ENCODE measurements around the gene WDR33. TPM values are rescaled to one million over a fixed set of nuclear protein-coding genes. Genes with fewer than 3 reads are reported as not detected.

WDR33 gene
- polyA plus RNA-seq, 3 donors from 2014 or later, result 18.6 to 49.8 (median 22.6) TPM

DNA sequence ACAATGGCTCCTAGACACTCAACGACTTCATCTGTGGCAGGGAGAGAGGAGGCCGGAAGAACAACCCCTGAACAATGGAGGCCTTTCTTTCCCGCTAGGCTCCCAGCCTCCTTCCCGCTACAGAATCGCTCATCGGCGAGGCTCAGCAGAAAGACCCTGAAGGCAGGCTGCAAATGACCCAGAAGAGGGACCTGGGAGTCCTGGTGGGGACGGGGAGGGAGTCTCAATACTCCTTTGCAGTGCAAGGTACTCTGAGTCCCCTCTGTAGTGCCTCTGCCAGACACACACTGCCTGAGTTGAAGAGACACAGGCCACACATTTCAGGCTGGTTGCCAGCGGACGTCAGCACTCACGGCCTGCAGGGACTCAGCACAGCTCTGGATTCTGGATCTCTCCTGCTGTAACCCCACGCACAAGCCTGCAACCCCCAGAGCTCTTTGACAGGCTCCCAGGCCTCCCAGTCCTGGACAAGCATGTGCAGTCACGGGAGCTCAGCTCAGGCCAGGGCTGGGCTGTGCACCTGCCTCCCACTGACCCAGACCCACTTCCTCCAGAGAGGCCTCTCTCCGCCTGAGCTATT lies 158.9 kb downstream of the WDR33 start:
- H3K4me1 Mint-ChIP-seq, result peaks cover 0 to 3% of the 10 kb centered on the region in 2 donors
- DNase-seq, result no peak
- H3K27me3 Mint-ChIP-seq (ENCODE audit: low read depth in 3 of 3), result peaks cover 0 to 3% (median 3%) of the 10 kb centered on the region in 3 donors
- no peak overlapping the region for H3K27ac Mint-ChIP-seq
- H3K4me3 Mint-ChIP-seq, result no peak overlapping the region
- no peaks in the 10 kb centered on the region for H3K36me3 Mint-ChIP-seq
- no peaks in the 10 kb centered on the region for H3K9me3 Mint-ChIP-seq

DNA sequence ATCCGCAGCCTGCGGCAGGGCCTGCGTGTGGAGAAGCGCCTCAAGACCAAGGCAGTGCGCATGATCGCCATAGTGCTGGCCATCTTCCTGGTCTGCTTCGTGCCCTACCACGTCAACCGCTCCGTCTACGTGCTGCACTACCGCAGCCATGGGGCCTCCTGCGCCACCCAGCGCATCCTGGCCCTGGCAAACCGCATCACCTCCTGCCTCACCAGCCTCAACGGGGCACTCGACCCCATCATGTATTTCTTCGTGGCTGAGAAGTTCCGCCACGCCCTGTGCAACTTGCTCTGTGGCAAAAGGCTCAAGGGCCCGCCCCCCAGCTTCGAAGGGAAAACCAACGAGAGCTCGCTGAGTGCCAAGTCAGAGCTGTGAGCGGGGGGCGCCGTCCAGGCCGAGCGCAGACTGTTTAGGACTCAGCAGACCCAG lies 159.6 kb downstream of the WDR33 start:
- peaks cover 0 to 3% of the 10 kb centered on the region in 2 donors for H3K4me1 Mint-ChIP-seq
- no peak for DNase-seq
- no peak overlapping the region for H3K27ac Mint-ChIP-seq
- peaks cover 0 to 5% (median 3%) of the 10 kb centered on the region in 3 donors for H3K27me3 Mint-ChIP-seq (ENCODE audit: low read depth in 3 of 3)
- no peak overlapping the region for H3K4me3 Mint-ChIP-seq
- H3K9me3 Mint-ChIP-seq, result no peaks in the 10 kb centered on the region
- H3K36me3 Mint-ChIP-seq, result no peaks in the 10 kb centered on the region

Other genes with a start within 250 kb of the WDR33 start
- not detected for gene GPR17, start 165.0 kb downstream of the WDR33 start, polyA plus RNA-seq
- gene LIMS2, start 135.6 kb downstream of the WDR33 start, polyA plus RNA-seq, result under 1 TPM in 1 of 3 donors, not detected in 2; 0.40 TPM
- 1 to 10 TPM in 2 of 3 donors, not detected in 1; 1.3 to 3.4 TPM for gene SFT2D3, start 109.7 kb downstream of the WDR33 start, polyA plus RNA-seq
- gene POLR2D, start 47.0 kb upstream of the WDR33 start, polyA plus RNA-seq, result 10 to 100 TPM; 35.8 to 41.3 (median 35.9) TPM
- 1 to 10 TPM; 2.7 to 7.8 (median 4.2) TPM for gene AMMECR1L, start 74.8 kb upstream of the WDR33 start, polyA plus RNA-seq
- 10 to 100 TPM in 1 of 3 donors, 1 to 10 TPM in 2; 3.9 to 13.9 (median 4.4) TPM for gene SAP130, start 216.9 kb upstream of the WDR33 start, polyA plus RNA-seq

Measured in immature natural killer cell (primary cell).